ENCODE results near the gene FXYD1.

The FXYD1 gene

DNA sequence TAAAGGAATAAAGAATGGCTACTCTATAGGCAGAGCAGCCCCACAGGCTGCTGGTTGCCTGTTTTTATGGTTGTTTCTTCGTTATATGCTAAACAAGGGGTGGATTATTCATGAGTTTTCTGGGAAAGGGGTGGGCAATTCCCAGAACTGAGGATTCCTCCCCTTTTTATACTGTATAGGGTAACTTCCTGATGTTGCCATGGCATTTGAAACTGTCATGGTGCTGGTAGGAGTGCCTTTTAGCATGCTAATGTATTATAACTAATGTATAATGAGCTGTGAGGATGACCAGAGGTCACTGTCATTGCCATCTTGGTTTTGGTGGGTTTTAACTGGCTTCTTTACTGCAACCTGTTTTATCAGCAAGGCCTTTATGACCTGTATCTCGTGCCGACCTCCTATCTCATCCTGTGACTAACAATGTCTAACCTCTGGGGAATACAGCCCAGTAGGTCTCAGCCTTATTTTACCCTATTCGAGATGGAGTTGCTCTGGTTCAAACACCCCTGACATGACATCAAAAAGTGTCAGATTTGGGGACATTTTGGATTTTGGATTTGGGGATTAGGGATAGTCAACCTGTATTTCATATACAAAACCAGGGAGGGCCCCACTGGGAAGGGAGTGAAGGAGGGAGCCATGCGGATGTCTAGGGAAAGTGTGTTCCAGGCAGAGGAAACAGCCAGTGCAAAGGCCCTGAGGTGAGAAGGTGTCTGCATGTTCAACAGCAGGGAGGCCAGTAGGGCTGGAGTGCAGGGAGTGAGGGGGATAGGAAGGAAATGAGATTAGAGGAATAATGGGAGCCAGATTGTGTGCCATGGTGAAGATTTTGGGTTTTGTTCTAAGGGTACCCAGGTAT is 26.8 kb downstream of the FXYD1 start:
- no peak for DNase-seq

DNA sequence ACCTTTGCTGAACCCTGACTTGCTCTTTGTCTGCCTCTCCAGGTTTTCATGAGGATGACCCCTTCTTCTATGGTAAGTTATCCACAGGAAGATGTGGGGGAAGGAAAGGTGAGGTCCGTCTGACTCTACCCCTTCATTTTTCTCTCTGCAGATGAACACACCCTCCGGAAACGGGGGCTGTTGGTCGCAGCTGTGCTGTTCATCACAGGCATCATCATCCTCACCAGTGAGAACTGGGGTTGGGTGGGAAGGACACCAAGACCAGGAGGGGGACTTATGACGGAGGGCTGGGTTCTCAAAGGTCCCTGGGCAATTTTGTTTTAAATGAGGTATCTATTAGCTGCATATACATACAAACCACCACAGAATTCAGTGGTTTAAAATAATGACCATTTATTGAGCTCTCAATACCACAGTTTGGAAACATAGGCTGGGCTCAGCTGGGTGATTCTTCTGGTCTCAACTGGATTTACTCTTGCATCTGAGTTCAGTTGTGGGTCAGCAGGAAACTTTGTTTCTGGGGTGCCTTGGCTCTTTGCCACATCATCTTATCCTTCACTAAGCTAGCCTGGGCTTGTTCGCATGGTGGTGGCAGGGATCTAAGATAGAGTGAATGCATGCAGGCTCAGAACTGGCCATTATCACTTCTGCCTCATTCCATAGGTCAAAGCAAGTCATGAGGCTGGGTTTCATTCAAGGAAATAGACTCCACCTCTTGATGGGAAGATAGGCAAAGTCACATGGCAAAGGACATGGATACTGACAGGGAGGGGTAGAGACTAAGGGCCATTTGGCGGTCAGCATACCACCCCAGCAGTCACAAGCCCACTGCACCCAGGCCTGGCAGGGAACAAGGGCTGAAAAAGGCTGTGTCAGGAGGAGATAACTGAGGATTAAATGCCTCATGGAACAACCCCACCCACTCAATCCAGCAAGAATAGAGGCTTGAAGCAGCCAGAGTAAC is 27.8 kb downstream of the FXYD1 start:
- no peak for DNase-seq

GRCh38 chr19:35167251-35168119 is 28.9 kb downstream of the FXYD1 start:
- DNase-seq, result no peak

- DNase-seq, result no peak
These were observed 29.6 kb downstream of the FXYD1 start for GRCh38 chr19:35168196-35168595.

DNA sequence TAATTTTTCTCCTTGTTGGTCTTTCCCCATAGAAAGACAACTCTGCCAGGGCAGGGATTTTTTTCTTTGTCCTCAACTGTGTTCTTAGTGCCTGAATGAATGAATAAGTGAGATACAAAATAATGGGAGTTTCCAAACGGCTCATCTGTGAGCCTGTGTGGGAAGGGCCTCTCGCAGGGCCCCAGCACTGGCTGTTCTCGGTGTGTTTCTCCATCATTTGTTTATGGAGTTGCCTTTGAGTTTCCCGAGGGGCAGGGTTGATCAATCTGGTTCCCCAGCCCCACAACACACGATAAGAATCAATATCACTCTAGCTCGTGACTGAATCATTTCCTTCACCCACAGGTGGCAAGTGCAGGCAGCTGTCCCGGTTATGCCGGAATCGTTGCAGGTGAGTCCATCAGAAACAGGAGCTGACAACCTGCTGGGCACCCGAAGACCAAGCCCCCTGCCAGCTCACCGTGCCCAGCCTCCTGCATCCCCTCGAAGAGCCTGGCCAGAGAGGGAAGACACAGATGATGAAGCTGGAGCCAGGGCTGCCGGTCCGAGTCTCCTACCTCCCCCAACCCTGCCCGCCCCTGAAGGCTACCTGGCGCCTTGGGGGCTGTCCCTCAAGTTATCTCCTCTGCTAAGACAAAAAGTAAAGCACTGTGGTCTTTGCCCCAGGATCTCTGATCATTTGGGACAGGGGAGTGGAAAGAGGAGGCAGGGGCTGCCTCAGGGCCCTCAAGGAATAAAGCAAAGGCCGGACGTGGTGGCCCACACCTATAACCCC is 30.8 kb downstream of the FXYD1 start:
- DNase-seq, result no peak

- no peak for DNase-seq
These were observed 31.9 kb downstream of the FXYD1 start for GRCh38 chr19:35170359-35171061.

DNA sequence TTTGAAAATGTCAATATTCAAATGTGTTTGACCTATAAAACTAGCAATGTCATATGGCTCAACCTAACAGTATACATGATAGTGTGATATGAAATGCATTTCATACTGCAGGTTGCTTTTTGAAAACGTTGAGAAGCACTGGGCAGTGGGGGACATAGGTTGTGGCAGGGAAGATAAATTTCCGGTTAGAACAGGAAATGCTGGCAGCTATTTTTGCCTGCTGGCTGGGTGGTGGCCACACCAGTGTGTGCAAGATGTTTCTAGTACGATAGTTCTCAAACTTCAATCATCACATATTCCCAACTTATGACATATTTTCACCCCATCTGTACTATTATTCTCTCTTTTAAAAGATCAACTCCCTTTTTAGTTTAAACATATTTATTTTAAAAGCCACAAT is 33.1 kb downstream of the FXYD1 start:
- no peak for DNase-seq

GRCh38 chr19:35174226-35174625 is 35.6 kb downstream of the FXYD1 start:
- no peak for DNase-seq

GRCh38 chr19:35176181-35176570 is 37.6 kb downstream of the FXYD1 start:
- no peak for DNase-seq

GRCh38 chr19:35177377-35178274 is 39.0 kb downstream of the FXYD1 start:
- DNase-seq, result no peak

GRCh38 chr19:35178701-35179100 is 40.1 kb downstream of the FXYD1 start:
- DNase-seq, result no peak

GRCh38 chr19:35179830-35180229 is 41.2 kb downstream of the FXYD1 start:
- DNase-seq, result no peak

DNA sequence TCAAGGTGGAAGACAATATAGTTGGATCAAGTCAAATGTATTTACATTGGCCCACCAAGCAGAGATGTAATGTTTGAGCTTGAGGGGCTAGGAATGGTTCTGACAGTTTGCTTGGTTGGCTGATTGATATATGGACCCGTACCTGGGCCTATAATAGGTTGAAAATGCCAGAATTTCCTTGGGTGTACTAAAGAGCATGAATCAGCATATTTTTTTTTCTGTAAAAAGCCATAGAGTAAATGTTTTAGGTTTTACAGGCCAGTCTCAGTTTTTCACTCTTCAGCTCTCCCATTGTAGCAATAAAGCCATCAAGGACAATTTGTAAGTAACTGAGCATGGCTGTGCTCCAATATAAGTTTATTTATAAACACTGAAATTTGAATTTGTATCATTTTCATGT is 42.8 kb downstream of the FXYD1 start:
- DNase-seq, result no peak

DNA sequence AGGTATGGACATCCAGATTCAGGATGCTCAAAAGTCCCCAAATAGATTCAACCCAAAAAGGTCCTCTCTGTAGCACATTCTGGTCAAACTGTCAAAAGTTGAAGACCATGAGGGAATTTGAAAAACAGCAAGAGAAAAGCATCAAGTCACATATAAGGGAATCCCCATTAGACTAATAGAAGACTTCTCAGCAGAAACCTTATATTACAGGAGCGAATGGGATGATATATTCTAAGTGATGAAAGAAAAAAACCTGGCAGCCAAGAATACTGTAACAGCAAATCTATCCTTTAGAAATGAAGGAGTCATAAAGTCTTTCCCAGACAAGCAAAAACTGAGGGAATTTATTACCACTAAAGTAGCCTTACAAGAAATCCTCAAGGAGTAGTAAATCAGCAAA is 45.6 kb downstream of the FXYD1 start:
- DNase-seq, result no peak

GRCh38 chr19:35184884-35185283 is 46.3 kb downstream of the FXYD1 start:
- no peak for DNase-seq

All from effector CD8-positive, alpha-beta T cell (primary cell).